A549 treated with Hydrocortisone at 1 μM for 4 hours (cell line): ENCODE results near the gene GNGT2. TPM values are rescaled to one million over a fixed set of nuclear protein-coding genes. Genes with fewer than 3 reads are reported as not detected.

Experiments used
- total RNA-seq: library from RNA; stranded (reverse); fragments of 200-300 nt; extraction: Qiagen RNA extraction; gene quantifications from 5 replicates; pipeline ENCODE4 v1.2.3, GENCODE V29; 2022

The GNGT2 gene
- total RNA-seq, result 0.54 to 1.2 TPM (median 1.0 TPM) in 5 replicates

GRCh38 chr17:49210158-49211029 is at the start of gene GNGT2, which contains the start of gene ABI3:
GNGT2 (minus strand) TSS chr17:49210574; CDS start chr17:49207422, 3,152 bp downstream.
ABI3 (plus strand) TSS chr17:49210707; CDS start chr17:49210725, 18 bp downstream.

GRCh38 chr17:49230636-49231562 is 20.5 kb upstream of the GNGT2 start, which contains the start of gene PHOSPHO1:
PHOSPHO1 (minus strand) TSS chr17:49230787; CDS start chr17:49226691, 4,096 bp downstream.

Other genes starting within 250 kb of the GNGT2 start
- gene GIP, start 242.0 kb downstream of the GNGT2 start, total RNA-seq, result 2.5 to 6.1 TPM (median 4.5 TPM) in 5 replicates
- 53.9 to 82.6 TPM (median 75.7 TPM) in 5 replicates for gene IGF2BP1, start 213.2 kb downstream of the GNGT2 start, total RNA-seq
- 0.22 to 0.36 TPM (median 0.23 TPM) in 5 replicates for gene B4GALNT2, start 77.8 kb downstream of the GNGT2 start, total RNA-seq
- gene ABI3, start 133 bp upstream of the GNGT2 start, total RNA-seq, result 0.12 TPM in 1 of 5 replicates, not detected in the others
- 0.33 to 1.0 TPM (median 0.98 TPM) in 5 replicates for gene PHOSPHO1, start 20.2 kb upstream of the GNGT2 start, total RNA-seq
- 6.7 to 9.5 TPM (median 9.0 TPM) in 5 replicates for gene ZNF652, start 151.7 kb upstream of the GNGT2 start, total RNA-seq
- 332 to 459 TPM (median 426 TPM) in 5 replicates for gene PHB1, start 204.3 kb upstream of the GNGT2 start, total RNA-seq